RWPE1 (cell line): ENCODE results near the gene WWOX.

Experiments
- CTCF ChIA-PET: fragments of 350-600 bp; sonication (Branson Sonifier 250); formaldehyde crosslinking; extraction: SDS; loops from one replicate; lab custom pipeline; 2021; lab: Yijun Ruan, JAX
- POLR2A ChIA-PET: fragments of 400-600 bp; formaldehyde crosslinking; extraction: SDS; loops from one replicate; lab custom pipeline; 2020; ENCODE audit warnings: antibody characterized with exemption; ENCODE audit not compliant: low non-redundant PET; lab: Yijun Ruan, JAX
- DNase-seq: peaks from one replicate; pipeline ENCODE4 v3.0.0; 2012; ENCODE audit warnings: low spot score
- H3K27ac ChIP-seq: fragments of 450-650 bp; 2 replicates; pipeline ENCODE4 v1.5.1; 2017
- TF ChIP-seq, protein P1 (sequence below): fragments of 450-650 bp; conservative IDR thresholded peaks from 2 replicates; pipeline ENCODE4 v1.5.1; 2017; ENCODE audit warnings: low read depth, mild to moderate bottlenecking

WWOX gene

GRCh38 chr16:78639775-78640174 is 540.3 kb downstream of the WWOX start:
- H3K27ac ChIP-seq, result no peak overlapping the region
- CTCF ChIA-PET, result no interaction called here
- no peak for DNase-seq
- POLR2A ChIA-PET, result no interaction called here
- TF ChIP-seq, protein P1, sequence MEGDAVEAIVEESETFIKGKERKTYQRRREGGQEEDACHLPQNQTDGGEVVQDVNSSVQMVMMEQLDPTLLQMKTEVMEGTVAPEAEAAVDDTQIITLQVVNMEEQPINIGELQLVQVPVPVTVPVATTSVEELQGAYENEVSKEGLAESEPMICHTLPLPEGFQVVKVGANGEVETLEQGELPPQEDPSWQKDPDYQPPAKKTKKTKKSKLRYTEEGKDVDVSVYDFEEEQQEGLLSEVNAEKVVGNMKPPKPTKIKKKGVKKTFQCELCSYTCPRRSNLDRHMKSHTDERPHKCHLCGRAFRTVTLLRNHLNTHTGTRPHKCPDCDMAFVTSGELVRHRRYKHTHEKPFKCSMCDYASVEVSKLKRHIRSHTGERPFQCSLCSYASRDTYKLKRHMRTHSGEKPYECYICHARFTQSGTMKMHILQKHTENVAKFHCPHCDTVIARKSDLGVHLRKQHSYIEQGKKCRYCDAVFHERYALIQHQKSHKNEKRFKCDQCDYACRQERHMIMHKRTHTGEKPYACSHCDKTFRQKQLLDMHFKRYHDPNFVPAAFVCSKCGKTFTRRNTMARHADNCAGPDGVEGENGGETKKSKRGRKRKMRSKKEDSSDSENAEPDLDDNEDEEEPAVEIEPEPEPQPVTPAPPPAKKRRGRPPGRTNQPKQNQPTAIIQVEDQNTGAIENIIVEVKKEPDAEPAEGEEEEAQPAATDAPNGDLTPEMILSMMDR, result no peak

DNA sequence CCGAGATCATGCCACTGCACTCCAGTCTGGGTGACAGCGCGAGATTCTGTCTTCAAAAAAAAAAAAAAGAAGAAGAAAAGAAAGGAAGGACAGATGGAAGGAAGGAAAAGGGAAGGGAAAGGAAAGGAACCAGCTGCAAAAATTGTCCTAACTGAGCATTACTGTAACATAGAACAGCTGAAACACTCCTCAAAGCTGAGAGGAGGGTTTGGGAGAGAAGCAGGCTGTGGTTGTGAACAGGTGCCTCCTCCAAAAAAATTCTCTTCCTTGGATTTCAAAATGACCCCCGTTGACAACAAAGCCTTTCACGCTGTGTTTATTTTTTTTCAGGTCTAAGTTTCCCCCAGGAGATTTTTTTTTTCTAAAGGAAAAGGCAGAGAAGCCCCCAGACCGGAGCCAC is 541.4 kb downstream of the WWOX start:
- CTCF ChIA-PET, result no interaction called here
- DNase-seq, result no peak
- no peak overlapping the region for H3K27ac ChIP-seq
- POLR2A ChIA-PET, result no interaction called here
- TF ChIP-seq, protein P1, result no peak

DNA sequence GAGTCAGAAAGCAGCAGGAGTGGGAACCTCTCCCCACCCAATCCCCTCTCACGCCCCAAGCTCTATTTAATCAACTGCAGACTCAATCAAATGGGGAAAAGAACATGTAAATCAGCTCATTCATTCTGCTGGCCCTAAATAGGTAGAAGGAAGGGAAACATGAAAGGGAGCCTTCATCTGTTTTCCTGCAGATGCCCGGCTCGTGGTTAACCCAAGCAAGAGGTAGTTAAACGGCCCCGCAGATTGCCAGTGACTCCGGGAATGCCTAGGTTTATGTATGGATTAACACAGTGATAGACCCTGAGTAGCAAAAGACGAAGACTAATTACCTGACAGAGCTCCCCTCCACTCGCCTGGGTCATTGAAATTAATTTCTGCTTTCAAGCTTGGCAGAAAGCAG is 542.0 kb downstream of the WWOX start:
- H3K27ac ChIP-seq, result no peak overlapping the region
- TF ChIP-seq, protein P1, result no peak
- CTCF ChIA-PET, result no interaction called here
- POLR2A ChIA-PET, result no interaction called here
- no peak for DNase-seq

- CTCF ChIA-PET, result interaction anchor here (0.5 kb wide), 1 partner anchor 389 kb away, joined by 3 read pairs; no protein-coding TSS in a partner anchor
- no peak for DNase-seq
- H3K27ac ChIP-seq, result no peak overlapping the region
- TF ChIP-seq, protein P1, result no peak
- POLR2A ChIA-PET, result no interaction called here
Observed at GRCh38 chr16:78642621-78643285, 543.3 kb downstream of the WWOX start.

DNA sequence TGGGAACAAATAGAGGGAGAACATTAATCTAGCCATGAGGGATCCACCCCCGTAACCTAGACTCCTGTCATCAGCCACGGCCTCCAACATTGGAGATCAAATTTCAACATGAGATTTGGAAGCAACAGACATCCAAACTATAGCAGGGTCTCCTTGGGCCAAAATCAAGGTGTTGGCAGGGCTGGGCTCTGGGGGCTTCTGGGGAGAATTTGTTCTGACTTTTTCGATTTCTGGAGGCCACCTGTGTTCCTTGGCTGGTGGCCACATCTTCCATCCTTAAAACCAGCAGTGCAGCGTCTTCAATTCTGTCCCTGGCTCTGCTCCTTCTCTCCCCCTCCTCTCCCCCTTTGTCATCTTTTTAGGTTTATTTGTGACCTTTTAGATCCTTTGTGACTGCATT is 546.2 kb downstream of the WWOX start:
- TF ChIP-seq, protein P1, result no peak
- CTCF ChIA-PET, result no interaction called here

DNA sequence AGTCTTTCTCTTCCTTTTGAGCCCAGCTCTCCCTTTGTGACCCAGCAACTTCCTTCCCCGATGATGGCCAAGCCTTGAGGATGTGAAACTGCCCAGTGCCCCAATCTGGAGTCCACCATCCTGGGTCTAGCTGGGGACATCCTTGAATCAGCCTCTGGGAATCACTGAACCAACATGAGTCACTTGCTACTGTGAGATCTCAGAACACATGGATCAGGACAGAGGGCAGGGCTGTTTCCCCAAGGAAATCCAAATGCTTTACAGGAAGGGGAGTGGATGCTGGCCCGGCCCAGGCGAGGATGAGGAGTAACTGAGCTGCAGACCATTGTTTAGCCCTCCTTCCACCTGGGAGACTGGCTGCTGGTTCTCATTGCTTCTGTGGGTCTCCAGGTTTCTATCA is 547.6 kb downstream of the WWOX start:
- TF ChIP-seq, protein P1, result no peak
- no peak for DNase-seq
- no peak overlapping the region for H3K27ac ChIP-seq
- ChIA-PET POLR2A (no interaction called here), CTCF (interaction anchor here (0.5 to 0.7 kb wide), 2 partner anchors 59 to 940 kb away, joined by 3 to 6 read pairs; no protein-coding TSS in a partner anchor)

More for the DNA sequence above, 546.2 kb downstream of the WWOX start:
- H3K27ac ChIP-seq, result no peak overlapping the region
- POLR2A ChIA-PET, result no interaction called here
- DNase-seq, result no peak
